MM.1S (cell line): ENCODE results near the gene AGO1.
"Not testable (repeated sequence)": the region's sequence is repeated elsewhere in the genome, so short reads cannot be mapped to it uniquely, and the experiment has no call there.

Experiments
- DNase-seq: peaks from one replicate; pipeline ENCODE4 v3.0.0-alpha.2; 2015
- H2AFZ ChIP-seq: fragments of 300-600 bp; sonication (generic); 2 replicates; pipeline ENCODE4 v1.6.0; 2016; ENCODE audit warnings: antibody characterized with exemption, low read length
- H3F3A ChIP-seq: fragments of 300-600 bp; sonication (generic); 2 replicates; pipeline ENCODE4 v1.6.1; 2016; ENCODE audit warnings: mild to moderate bottlenecking, antibody characterized with exemption, low read length, moderate library complexity, mixed read lengths; ENCODE audit not compliant: insufficient read depth
- H3K27ac ChIP-seq: fragments of 300-600 bp; sonication (generic); 2 replicates; pipeline ENCODE4 v1.5.1; 2016; ENCODE audit warnings: mild to moderate bottlenecking, low read length
- H3K27me3 ChIP-seq: fragments of 300-600 bp; sonication (generic); replicated peaks from 2 replicates; pipeline ENCODE4 v1.6.0; 2016; ENCODE audit warnings: low read length; ENCODE audit not compliant: insufficient read depth
- H3K36me3 ChIP-seq: fragments of 300-600 bp; sonication (generic); replicated peaks from 2 replicates; pipeline ENCODE4 v1.6.1; 2016; ENCODE audit warnings: mild to moderate bottlenecking, low read length, mixed read lengths; ENCODE audit not compliant: insufficient read depth
- H3K4me1 ChIP-seq: fragments of 300-600 bp; sonication (generic); 2 replicates; pipeline ENCODE4 v1.6.1; 2016; ENCODE audit warnings: low read length, mixed read lengths
- H3K4me2 ChIP-seq: fragments of 300-600 bp; sonication (generic); 2 replicates; pipeline ENCODE4 v1.6.0; 2016; ENCODE audit warnings: low read depth, low read length
- H3K4me3 ChIP-seq: fragments of 300-600 bp; sonication (generic); 2 replicates; pipeline ENCODE4 v1.5.1; 2016; ENCODE audit warnings: low read length, mixed read lengths
- H3K79me2 ChIP-seq: fragments of 300-600 bp; sonication (generic); 2 replicates; pipeline ENCODE4 v1.6.1; 2016; ENCODE audit warnings: mixed run types, low read length, mixed read lengths
- H3K9ac ChIP-seq: fragments of 300-600 bp; sonication (generic); 2 replicates; pipeline ENCODE4 v1.6.1; 2016; ENCODE audit warnings: low read length, mixed read lengths
- H3K9me2 ChIP-seq: fragments of 300-600 bp; sonication (generic); replicated peaks from 2 replicates; pipeline ENCODE4 v1.6.1; 2016; ENCODE audit warnings: mild to moderate bottlenecking, low read length, mixed read lengths; ENCODE audit not compliant: insufficient read depth
- H3K9me3 ChIP-seq: fragments of 300-600 bp; sonication (generic); replicated peaks from 2 replicates; pipeline ENCODE4 v1.6.1; 2016; ENCODE audit warnings: mild to moderate bottlenecking, low read length, mixed read lengths; ENCODE audit not compliant: insufficient read depth
- H4K20me1 ChIP-seq: fragments of 300-600 bp; sonication (generic); 2 replicates; pipeline ENCODE4 v1.6.1; 2016; ENCODE audit warnings: mild to moderate bottlenecking, low read length, moderate library complexity, mixed read lengths; ENCODE audit not compliant: insufficient read depth
- EZH2 ChIP-seq: fragments of 300-600 bp; sonication (generic); optimal IDR thresholded peaks from 2 replicates; pipeline ENCODE3; 2017; ENCODE audit warnings: low read depth, mild to moderate bottlenecking, antibody characterized with exemption, low read length, mixed read lengths
- EZH2phosphoT487 ChIP-seq: fragments of 300-600 bp; sonication (generic); IDR thresholded peaks from 2 replicates; pipeline ENCODE4 v1.6.1; 2018; ENCODE audit warnings: antibody characterized with exemption, low read length
- TF ChIP-seq, protein P1 (sequence below): fragments of 300-600 bp; sonication (generic); IDR thresholded peaks from 2 replicates; pipeline ENCODE4 v1.5.1; 2016; ENCODE audit warnings: antibody characterized with exemption, low read length, mixed read lengths

The AGO1 gene

DNA sequence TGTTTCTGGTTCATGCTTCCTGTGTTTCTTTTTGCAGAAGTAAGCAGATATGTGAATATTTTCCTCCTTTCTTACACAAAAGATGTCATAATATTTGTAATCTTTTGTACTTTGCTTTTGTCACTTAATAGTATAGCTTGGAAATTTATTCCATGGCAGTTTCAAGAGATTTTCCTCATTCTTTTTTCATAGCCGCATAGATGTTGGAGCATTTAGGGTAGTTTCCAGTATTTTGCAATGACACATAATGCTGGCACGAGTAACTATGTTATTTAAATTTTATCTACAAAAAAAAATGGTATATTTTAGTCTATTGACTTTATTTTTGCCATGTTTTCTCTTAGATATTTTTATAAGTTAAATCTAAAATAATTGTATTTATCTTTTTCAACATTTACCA is 88.6 kb downstream of the AGO1 start:
- no peak overlapping the region for H3K4me2 ChIP-seq
- H3K36me3 ChIP-seq, result peaks cover 6% of the 10 kb centered on the region; the same call in 1 of the 2 replicates
- H3F3A ChIP-seq, result no peaks in the 10 kb centered on the region
- no peak overlapping the region for H2AFZ ChIP-seq
- no peaks in the 10 kb centered on the region for H3K9me3 ChIP-seq
- no peaks in the 10 kb centered on the region for H3K4me1 ChIP-seq
- TF ChIP-seq, protein P1, sequence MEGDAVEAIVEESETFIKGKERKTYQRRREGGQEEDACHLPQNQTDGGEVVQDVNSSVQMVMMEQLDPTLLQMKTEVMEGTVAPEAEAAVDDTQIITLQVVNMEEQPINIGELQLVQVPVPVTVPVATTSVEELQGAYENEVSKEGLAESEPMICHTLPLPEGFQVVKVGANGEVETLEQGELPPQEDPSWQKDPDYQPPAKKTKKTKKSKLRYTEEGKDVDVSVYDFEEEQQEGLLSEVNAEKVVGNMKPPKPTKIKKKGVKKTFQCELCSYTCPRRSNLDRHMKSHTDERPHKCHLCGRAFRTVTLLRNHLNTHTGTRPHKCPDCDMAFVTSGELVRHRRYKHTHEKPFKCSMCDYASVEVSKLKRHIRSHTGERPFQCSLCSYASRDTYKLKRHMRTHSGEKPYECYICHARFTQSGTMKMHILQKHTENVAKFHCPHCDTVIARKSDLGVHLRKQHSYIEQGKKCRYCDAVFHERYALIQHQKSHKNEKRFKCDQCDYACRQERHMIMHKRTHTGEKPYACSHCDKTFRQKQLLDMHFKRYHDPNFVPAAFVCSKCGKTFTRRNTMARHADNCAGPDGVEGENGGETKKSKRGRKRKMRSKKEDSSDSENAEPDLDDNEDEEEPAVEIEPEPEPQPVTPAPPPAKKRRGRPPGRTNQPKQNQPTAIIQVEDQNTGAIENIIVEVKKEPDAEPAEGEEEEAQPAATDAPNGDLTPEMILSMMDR, result no peak
- no peak for TF ChIP-seq EZH2
- no peak for TF ChIP-seq EZH2phosphoT487
- H3K4me3 ChIP-seq, result no peak overlapping the region
- no peak for DNase-seq
- H3K27me3 ChIP-seq, result no peaks in the 10 kb centered on the region
- H3K9me2 ChIP-seq, result no peaks in the 10 kb centered on the region
- no peak overlapping the region for H3K9ac ChIP-seq
- no peaks in the 10 kb centered on the region for H3K79me2 ChIP-seq
- no peak overlapping the region for H3K27ac ChIP-seq
- H4K20me1 ChIP-seq, result no peaks in the 10 kb centered on the region

DNA sequence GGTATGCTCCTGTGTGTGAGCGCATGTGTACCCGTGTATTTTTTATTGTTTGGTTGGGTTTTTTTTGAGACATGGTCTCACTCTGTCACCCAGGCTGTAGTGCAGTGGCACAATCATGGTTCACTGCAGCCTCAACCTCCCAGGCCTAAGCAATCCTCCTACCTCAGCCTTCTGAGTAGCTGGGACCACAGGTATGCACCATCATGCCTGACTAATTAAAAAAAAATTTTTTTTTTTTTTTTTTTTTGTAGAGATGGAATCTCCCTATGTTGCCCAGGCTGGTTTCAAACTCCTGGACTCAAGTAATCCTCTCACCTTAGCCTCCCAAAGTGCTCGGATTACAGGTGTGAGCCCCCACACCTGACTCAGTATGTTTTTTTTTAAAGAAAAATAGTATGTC is 89.6 kb downstream of the AGO1 start:
- H2AFZ ChIP-seq, H3K4me2 ChIP-seq, H3K9me3 ChIP-seq, H3K9me2 ChIP-seq, H3K27me3 ChIP-seq, H3K4me1 ChIP-seq, H4K20me1 ChIP-seq, H3K36me3 ChIP-seq, H3K4me3 ChIP-seq, H3K79me2 ChIP-seq, H3K9ac ChIP-seq, DNase-seq, H3K27ac ChIP-seq, H3F3A ChIP-seq: not testable (repeated sequence)

DNA sequence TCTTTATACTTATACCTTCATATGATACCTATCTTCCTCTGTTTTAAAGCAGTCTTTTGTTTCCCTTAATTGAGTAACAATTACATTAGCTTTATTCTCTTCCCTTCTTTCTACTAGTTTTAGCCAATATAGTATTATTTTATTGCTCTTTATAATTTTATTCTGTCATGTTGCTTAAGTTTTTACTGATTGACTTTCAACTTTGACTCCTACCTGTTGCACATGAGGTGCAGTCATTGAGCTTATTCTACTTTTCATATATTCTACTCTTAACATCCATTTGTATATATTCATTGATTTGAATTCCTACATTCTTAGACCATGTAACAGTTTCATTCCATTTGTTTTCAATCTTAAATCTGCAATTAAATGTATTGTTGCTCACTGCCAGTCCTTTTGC is 97.1 kb downstream of the AGO1 start:
- no peaks in the 10 kb centered on the region for H3K9me2 ChIP-seq
- no peaks in the 10 kb centered on the region for H3K36me3 ChIP-seq
- no peak overlapping the region for H3K4me3 ChIP-seq
- H3K9me3 ChIP-seq, result no peaks in the 10 kb centered on the region
- no peaks in the 10 kb centered on the region for H3K79me2 ChIP-seq
- no peaks in the 10 kb centered on the region for H3K4me1 ChIP-seq
- TF ChIP-seq EZH2phosphoT487 (no peak), EZH2 (no peak)
- TF ChIP-seq, protein P1, result no peak
- no peak overlapping the region for H2AFZ ChIP-seq
- H3K27ac ChIP-seq, result no peak overlapping the region
- H3F3A ChIP-seq, result no peaks in the 10 kb centered on the region; the same call in 1 of the 2 replicates
- no peak overlapping the region for H3K4me2 ChIP-seq
- no peaks in the 10 kb centered on the region for H4K20me1 ChIP-seq
- no peak overlapping the region for H3K9ac ChIP-seq
- DNase-seq, result no peak
- no peaks in the 10 kb centered on the region for H3K27me3 ChIP-seq
